ENCODE measurements around the gene ITPK1. TPM values are rescaled to one million over a fixed set of nuclear protein-coding genes. Genes with fewer than 3 reads are reported as not detected.

The ITPK1 gene
- total RNA-seq, 3 donors from 2014 or later: 27.8 to 91.7 (median 42.9) TPM

DNA sequence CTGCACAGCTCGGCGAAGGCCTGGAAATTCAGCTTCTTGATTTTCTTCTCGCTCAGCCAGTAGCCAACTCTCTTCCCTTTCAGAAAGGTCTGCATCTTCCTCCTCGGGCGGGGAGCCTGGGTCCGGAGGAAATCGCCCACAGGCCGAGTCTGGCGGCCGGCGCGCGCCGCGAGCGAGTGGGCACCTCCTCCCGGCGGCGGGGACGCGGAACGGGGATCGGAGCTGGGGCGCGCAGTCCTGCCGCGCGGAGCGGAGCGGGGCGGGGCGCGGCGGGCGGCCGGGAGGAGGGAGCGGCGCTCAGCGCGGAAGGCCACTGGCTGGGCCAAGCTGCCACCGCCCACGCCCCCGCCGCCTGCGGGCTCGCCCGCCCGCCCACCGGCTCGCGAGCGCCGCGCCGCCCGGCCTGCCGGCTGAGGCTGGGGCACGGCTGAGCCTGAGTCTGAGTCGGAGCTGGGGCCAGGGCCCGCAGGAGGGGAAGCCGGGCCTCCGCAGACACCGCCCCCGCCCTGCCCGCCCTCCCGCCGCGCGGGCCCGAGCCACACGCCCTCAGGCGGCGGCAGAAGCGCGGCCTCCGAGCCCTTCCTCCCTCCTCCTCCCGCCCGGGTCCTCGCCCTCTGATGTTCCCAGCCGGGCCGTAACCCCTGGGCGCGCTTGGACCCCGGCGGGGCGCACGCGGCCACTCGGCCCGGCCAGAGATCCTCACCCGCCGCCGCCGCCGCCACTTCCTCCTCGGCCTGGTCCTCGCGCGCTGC lies 480 bp downstream of the ITPK1 start:
- peak overlapping the region; percentile 95 to 100 for H3K27ac ChIP-seq
- TF ChIP-seq, protein P1, sequence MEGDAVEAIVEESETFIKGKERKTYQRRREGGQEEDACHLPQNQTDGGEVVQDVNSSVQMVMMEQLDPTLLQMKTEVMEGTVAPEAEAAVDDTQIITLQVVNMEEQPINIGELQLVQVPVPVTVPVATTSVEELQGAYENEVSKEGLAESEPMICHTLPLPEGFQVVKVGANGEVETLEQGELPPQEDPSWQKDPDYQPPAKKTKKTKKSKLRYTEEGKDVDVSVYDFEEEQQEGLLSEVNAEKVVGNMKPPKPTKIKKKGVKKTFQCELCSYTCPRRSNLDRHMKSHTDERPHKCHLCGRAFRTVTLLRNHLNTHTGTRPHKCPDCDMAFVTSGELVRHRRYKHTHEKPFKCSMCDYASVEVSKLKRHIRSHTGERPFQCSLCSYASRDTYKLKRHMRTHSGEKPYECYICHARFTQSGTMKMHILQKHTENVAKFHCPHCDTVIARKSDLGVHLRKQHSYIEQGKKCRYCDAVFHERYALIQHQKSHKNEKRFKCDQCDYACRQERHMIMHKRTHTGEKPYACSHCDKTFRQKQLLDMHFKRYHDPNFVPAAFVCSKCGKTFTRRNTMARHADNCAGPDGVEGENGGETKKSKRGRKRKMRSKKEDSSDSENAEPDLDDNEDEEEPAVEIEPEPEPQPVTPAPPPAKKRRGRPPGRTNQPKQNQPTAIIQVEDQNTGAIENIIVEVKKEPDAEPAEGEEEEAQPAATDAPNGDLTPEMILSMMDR (IDR thresholded peaks at IDR 0.05): peak in 1 of 3 donors; percentile 8
- peak in 1 of 3 donors; percentile 26 for TF ChIP-seq POLR2AphosphoS5 (IDR thresholded peaks at IDR 0.05)
- no peak for TF ChIP-seq POLR2A (IDR thresholded peaks at IDR 0.05)
- intact Hi-C loops (cut with DNase I; ENCODE audit: low total_unique reads): loop anchor here (10.0 kb wide), 1 partner anchor 160 kb away; no protein-coding TSS in a partner anchor
- H3K4me1 ChIP-seq: peaks cover 0 to 12% of the 10 kb centered on the region in 2 donors
- H3K27me3 ChIP-seq: no peaks in the 10 kb centered on the region
- no peaks in the 10 kb centered on the region for H3K36me3 ChIP-seq
- H3K4me3 ChIP-seq: peak overlapping the region; percentile 70 to 91 (median 79)
- H3K9me3 ChIP-seq: no peaks in the 10 kb centered on the region
- peak; percentile 70 to 79 for DNase-seq (ENCODE audit: low spot score in 2 of 2)

DNA sequence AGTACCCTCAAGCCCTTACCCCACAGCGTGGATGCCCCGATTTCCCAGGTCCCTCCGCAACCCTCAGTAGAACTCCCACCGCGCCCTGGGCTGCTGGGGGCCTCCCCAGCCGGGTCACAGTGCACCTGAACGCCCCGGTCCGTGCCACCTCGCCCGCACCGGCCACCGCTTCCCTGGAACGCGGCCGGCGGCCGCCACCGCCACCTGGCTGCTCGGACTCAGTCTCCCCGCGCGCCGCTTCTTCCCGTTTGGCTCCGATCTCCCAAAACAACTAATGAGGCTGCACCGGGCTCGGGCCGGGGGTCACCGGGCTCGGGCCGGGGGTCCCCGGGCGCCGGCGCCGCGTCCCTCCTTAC lies 1.0 kb downstream of the ITPK1 start:
- H3K4me1 ChIP-seq: peaks cover 0 to 12% of the 10 kb centered on the region in 2 donors
- intact Hi-C loops (cut with DNase I; ENCODE audit: low total_unique reads): loop anchor here (10.0 kb wide), 1 partner anchor 160 kb away; no protein-coding TSS in a partner anchor
- H3K9me3 ChIP-seq: no peaks in the 10 kb centered on the region
- H3K27ac ChIP-seq: peak overlapping the region; percentile 95 to 100
- no peaks in the 10 kb centered on the region for H3K27me3 ChIP-seq
- peak overlapping the region; percentile 70 to 91 (median 79) for H3K4me3 ChIP-seq
- no peak for TF ChIP-seq POLR2A (IDR thresholded peaks at IDR 0.05)
- TF ChIP-seq POLR2AphosphoS5 (IDR thresholded peaks at IDR 0.05): no peak
- TF ChIP-seq, protein P1 (IDR thresholded peaks at IDR 0.05): no peak
- no peaks in the 10 kb centered on the region for H3K36me3 ChIP-seq
- DNase-seq (ENCODE audit: low spot score in 2 of 2): no peak

DNA sequence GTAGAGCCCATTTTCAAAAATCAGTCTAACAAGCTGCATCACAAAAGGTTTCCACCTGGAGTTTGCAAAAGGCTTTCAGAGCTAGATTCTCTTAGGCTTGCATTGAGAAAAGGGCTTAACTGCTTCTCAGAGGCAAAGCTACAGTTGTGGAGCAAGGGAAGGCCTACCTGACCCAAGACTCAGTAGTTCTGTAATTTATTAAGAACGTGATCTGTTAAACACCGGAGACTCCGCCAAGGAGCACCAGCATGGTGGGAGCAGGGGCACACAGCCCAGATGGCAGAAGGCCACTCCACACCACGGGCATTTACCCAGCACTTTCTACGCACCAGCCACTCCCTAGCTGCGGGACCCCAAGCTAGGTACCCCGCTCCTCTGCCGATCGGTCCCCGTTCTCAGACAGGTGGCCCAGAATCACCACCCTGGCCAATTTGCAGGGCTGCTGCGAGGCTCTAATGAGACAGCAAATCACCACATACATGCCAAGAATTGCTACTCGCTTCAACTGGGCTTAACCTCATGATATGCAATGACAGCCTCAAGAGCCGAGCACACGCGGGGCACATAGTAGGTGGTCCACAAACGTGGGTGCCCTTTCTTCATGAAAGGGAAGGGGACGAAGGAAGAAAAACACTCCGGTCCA lies 1.5 kb downstream of the ITPK1 start:
- Histone ChIP-seq H3K36me3 (no peaks in the 10 kb centered on the region), H3K4me3 (peak overlapping the region; percentile 70 to 91 (median 79)), H3K27me3 (no peaks in the 10 kb centered on the region), H3K27ac (peak overlapping the region; percentile 95 to 100), H3K4me1 (peaks cover 0 to 12% of the 10 kb centered on the region in 2 donors), H3K9me3 (no peaks in the 10 kb centered on the region)
- intact Hi-C loops (cut with DNase I; ENCODE audit: low total_unique reads): loop anchor here (10.0 kb wide), 1 partner anchor 159 kb away; no protein-coding TSS in a partner anchor
- TF ChIP-seq POLR2AphosphoS5 (IDR thresholded peaks at IDR 0.05) (no peak), POLR2A (IDR thresholded peaks at IDR 0.05) (no peak)
- TF ChIP-seq, protein P1 (IDR thresholded peaks at IDR 0.05): no peak
- DNase-seq (ENCODE audit: low spot score in 2 of 2): no peak

DNA sequence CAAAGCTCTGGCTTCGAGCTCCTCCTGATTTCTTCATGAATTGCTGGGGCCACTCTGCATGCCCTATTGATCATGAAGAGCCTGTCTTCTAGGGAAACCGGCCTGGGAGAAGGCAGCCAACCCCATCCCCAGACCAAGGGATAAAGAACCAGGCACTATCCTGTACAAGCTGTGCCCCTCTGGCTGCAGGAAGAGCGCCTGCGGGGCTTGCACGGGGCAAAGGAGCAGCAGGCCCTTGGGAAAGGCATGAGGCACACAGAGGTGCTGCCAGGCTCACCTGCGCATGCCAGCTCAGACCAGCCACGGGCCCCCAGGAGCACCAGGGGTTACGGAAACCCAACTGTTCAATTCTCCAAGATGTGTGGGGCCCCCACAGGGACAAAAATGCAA lies 2.1 kb downstream of the ITPK1 start:
- Histone ChIP-seq H3K36me3 (no peaks in the 10 kb centered on the region), H3K4me1 (peaks cover 0 to 12% of the 10 kb centered on the region in 2 donors), H3K27ac (peak overlapping the region; percentile 22 to 95), H3K9me3 (no peaks in the 10 kb centered on the region), H3K4me3 (peak overlapping the region in 2 of 3 donors; percentile 79 to 91), H3K27me3 (no peaks in the 10 kb centered on the region)
- no peak for TF ChIP-seq POLR2A (IDR thresholded peaks at IDR 0.05)
- TF ChIP-seq POLR2AphosphoS5 (IDR thresholded peaks at IDR 0.05): no peak
- TF ChIP-seq, protein P1 (IDR thresholded peaks at IDR 0.05): no peak
- no peak for DNase-seq (ENCODE audit: low spot score in 2 of 2)
- intact Hi-C loops (cut with DNase I; ENCODE audit: low total_unique reads): loop anchor here (10.0 kb wide), 1 partner anchor 159 kb away; no protein-coding TSS in a partner anchor

Measured in breast epithelium (tissue), 4 donors.